ENCODE data around the gene ENO1.

GRCh38 chr1:8860738-8861516 is 17.6 kb downstream of the ENO1 start:
- TF ChIP-seq CTCF (IDR thresholded peaks at IDR 0.05; ENCODE audit: low read depth, low read length) (no peak), POLR2A (IDR thresholded peaks at IDR 0.05; ENCODE audit: extremely low read depth, insufficient read length) (no peak), MAX (IDR thresholded peaks at IDR 0.05; ENCODE audit: low read depth, low read length) (no peak), MYC (IDR thresholded peaks at IDR 0.05; ENCODE audit: low read depth, low read length) (no peak)
